H1 (cell line): ENCODE data around the gene PEPD. TPM values are rescaled to one million over a fixed set of nuclear protein-coding genes. Genes with fewer than 3 reads are reported as not detected.

ENCODE experiments used
- BACH1 ChIP-seq: IDR thresholded peaks from 2 replicates; pipeline ENCODE4 v1.6.1; 2012; ENCODE audit warnings: low read length, improper control_type of control experiment
- HDAC2 ChIP-seq, 2 experiments: fragments of 300-600 bp in 1 of 2; sonication (generic) in 1 of 2; IDR thresholded peaks; 2 replicates each; pipeline ENCODE4 v1.6.1; 2011 to 2012; ENCODE audit warnings: low read depth in 2 of 2, low read length in 2 of 2, mild to moderate bottlenecking in 2 of 2, moderate library complexity in 2 of 2, borderline replicate concordance in 1 of 2, inconsistent platforms in 1 of 2
- KDM1A ChIP-seq: fragments of 200-600, 300-600 bp; sonication (generic); IDR thresholded peaks from 2 replicates; pipeline ENCODE4 v1.7.1; 2016; ENCODE audit warnings: mild to moderate bottlenecking, low read length, borderline replicate concordance
- KDM5A ChIP-seq: fragments of 200-600 bp; IDR thresholded peaks from 2 replicates; pipeline ENCODE4 v1.7.1; 2012; ENCODE audit warnings: mild to moderate bottlenecking, low read length, inconsistent platforms, mixed read lengths
- MAFK ChIP-seq: IDR thresholded peaks from 2 replicates; pipeline ENCODE4 v1.6.1; 2012; ENCODE audit warnings: low read depth, mild to moderate bottlenecking, improper control_type of control experiment, low read length
- RNF2 ChIP-seq: fragments of 200-900, 300-1000 bp; sonication (generic); IDR thresholded peaks from 2 replicates; pipeline ENCODE4 v1.7.1; 2016; ENCODE audit warnings: borderline replicate concordance, low read depth, mild to moderate bottlenecking, antibody characterized with exemption, low read length; ENCODE audit not compliant: poor library complexity, severe bottlenecking; ENCODE audit errors: missing control alignments
- ZNF274 ChIP-seq: IDR thresholded peaks from 2 replicates; pipeline ENCODE4 v1.7.0; 2012; ENCODE audit warnings: low read length, borderline replicate concordance; ENCODE audit errors: extremely low read depth
- polyA plus RNA-seq, 7 experiments: library from polyadenylated mRNA; depleted of rRNA in 3 of 7; stranded (reverse) in 5 of 7; unstranded in 2 of 7; fragments of >200 nt in 5 of 7; fragments of 200-250 nt in 2 of 7; gene quantifications; 1 replicate in 5 of 7; 2 replicates in 1 of 7; 4 replicates in 1 of 7; pipeline versions ENCODE4 v1.2.1 to v1.2.3, GENCODE V29; 2011 to 2013; ENCODE audit warnings: missing spikeins in 2 of 7, mixed read lengths in 2 of 7
- total RNA-seq: library from RNA; stranded (reverse); fragmentation: NEBNext Ultra II Directional; extraction: Animal tissue kit (Norgen Biotek cat#: 25700); gene quantifications from 2 replicates; pipeline ENCODE4 v1.2.1, GENCODE V29; 2021
- TF ChIP-seq, protein P1 (sequence below): fragments of 300-600 bp; sonication (generic); IDR thresholded peaks from 2 replicates; pipeline ENCODE4 v1.7.1; 2012; ENCODE audit warnings: low read length, moderate library complexity, mild to moderate bottlenecking, inconsistent platforms; ENCODE audit not compliant: insufficient replicate concordance

PEPD gene
- total and polyA plus RNA-seq, 2 of the 8 experiments (the other 6 are each of a cell fraction or from before 2014, with no cell fraction given), result 84.1 to 178 TPM

DNA sequence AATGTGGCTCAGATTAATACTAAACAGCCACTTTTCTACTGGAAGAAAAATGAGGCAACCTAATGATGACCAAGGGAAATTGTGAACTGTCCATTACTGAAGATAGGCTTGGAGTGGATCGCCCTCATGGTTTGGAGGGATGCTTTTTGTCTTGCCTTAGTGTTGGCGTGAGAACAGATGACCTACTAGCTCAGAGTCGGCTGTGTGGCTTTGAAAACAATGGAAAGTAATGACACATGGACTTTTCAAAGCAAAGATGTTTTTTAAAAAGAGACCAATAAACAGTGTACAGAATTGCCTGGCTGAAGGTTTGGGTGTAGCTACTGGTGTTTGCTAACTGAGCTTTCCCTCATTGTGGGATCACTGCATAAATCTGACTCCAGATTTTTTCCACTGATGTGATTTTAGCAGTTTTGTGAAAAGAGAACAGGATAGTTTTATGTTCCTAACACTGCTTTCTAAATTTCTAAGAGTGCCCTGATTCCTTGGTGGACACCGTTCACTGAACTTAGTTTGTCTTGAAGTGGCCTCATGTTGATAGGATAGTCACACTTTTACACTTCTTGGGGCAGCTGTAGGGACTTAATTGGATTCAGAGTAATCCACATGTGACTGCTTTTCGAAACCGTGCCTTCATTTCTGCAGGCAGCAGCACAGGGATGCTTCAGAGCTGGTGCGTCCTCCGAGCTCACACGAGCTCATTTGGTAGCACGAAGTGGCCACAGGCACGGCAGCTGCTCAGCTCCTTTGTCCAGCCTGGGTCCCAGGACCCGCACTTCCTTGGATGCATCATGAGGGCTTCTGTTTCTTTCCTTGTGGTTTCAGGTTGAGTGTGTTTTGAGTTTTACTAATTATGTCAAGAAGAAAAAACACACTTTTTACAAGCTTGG, 143.8 kb downstream of the PEPD start (continued):
- TF ChIP-seq RNF2 (no peak), KDM5A (no peak), KDM1A (no peak), HDAC2 (IDR thresholded peaks at IDR 0.05; ENCODE audit: borderline replicate concordance in 1 of 2, low read depth in 2 of 2, low read length in 2 of 2) (no peak), MAFK (no peak), ZNF274 (no peak), BACH1 (no peak)
- TF ChIP-seq, protein P1, sequence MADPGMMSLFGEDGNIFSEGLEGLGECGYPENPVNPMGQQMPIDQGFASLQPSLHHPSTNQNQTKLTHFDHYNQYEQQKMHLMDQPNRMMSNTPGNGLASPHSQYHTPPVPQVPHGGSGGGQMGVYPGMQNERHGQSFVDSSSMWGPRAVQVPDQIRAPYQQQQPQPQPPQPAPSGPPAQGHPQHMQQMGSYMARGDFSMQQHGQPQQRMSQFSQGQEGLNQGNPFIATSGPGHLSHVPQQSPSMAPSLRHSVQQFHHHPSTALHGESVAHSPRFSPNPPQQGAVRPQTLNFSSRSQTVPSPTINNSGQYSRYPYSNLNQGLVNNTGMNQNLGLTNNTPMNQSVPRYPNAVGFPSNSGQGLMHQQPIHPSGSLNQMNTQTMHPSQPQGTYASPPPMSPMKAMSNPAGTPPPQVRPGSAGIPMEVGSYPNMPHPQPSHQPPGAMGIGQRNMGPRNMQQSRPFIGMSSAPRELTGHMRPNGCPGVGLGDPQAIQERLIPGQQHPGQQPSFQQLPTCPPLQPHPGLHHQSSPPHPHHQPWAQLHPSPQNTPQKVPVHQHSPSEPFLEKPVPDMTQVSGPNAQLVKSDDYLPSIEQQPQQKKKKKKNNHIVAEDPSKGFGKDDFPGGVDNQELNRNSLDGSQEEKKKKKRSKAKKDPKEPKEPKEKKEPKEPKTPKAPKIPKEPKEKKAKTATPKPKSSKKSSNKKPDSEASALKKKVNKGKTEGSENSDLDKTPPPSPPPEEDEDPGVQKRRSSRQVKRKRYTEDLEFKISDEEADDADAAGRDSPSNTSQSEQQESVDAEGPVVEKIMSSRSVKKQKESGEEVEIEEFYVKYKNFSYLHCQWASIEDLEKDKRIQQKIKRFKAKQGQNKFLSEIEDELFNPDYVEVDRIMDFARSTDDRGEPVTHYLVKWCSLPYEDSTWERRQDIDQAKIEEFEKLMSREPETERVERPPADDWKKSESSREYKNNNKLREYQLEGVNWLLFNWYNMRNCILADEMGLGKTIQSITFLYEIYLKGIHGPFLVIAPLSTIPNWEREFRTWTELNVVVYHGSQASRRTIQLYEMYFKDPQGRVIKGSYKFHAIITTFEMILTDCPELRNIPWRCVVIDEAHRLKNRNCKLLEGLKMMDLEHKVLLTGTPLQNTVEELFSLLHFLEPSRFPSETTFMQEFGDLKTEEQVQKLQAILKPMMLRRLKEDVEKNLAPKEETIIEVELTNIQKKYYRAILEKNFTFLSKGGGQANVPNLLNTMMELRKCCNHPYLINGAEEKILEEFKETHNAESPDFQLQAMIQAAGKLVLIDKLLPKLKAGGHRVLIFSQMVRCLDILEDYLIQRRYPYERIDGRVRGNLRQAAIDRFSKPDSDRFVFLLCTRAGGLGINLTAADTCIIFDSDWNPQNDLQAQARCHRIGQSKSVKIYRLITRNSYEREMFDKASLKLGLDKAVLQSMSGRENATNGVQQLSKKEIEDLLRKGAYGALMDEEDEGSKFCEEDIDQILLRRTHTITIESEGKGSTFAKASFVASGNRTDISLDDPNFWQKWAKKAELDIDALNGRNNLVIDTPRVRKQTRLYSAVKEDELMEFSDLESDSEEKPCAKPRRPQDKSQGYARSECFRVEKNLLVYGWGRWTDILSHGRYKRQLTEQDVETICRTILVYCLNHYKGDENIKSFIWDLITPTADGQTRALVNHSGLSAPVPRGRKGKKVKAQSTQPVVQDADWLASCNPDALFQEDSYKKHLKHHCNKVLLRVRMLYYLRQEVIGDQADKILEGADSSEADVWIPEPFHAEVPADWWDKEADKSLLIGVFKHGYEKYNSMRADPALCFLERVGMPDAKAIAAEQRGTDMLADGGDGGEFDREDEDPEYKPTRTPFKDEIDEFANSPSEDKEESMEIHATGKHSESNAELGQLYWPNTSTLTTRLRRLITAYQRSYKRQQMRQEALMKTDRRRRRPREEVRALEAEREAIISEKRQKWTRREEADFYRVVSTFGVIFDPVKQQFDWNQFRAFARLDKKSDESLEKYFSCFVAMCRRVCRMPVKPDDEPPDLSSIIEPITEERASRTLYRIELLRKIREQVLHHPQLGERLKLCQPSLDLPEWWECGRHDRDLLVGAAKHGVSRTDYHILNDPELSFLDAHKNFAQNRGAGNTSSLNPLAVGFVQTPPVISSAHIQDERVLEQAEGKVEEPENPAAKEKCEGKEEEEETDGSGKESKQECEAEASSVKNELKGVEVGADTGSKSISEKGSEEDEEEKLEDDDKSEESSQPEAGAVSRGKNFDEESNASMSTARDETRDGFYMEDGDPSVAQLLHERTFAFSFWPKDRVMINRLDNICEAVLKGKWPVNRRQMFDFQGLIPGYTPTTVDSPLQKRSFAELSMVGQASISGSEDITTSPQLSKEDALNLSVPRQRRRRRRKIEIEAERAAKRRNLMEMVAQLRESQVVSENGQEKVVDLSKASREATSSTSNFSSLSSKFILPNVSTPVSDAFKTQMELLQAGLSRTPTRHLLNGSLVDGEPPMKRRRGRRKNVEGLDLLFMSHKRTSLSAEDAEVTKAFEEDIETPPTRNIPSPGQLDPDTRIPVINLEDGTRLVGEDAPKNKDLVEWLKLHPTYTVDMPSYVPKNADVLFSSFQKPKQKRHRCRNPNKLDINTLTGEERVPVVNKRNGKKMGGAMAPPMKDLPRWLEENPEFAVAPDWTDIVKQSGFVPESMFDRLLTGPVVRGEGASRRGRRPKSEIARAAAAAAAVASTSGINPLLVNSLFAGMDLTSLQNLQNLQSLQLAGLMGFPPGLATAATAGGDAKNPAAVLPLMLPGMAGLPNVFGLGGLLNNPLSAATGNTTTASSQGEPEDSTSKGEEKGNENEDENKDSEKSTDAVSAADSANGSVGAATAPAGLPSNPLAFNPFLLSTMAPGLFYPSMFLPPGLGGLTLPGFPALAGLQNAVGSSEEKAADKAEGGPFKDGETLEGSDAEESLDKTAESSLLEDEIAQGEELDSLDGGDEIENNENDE, result no peak
